ENCODE results near the gene ZNF629.

ZNF629 gene

GRCh38 chr16:30761928-30762902, 24.8 kb downstream of the ZNF629 start, which contains the start of the genes CFAP119 and RNF40:
Gene CFAP119 (minus strand): TSS chr16:30762062. CDS start chr16:30761748, 314 bp downstream.
Gene RNF40 (plus strand): TSS chr16:30762322. CDS start chr16:30762546, 224 bp downstream.
- CTCF ChIA-PET: interaction anchor here (0.7 kb wide), 1 partner anchor 176 kb away, joined by 3 read pairs; no protein-coding TSS in a partner anchor
- DNase-seq (ENCODE audit: extremely low spot score): peak; percentile 100
- POLR2A ChIA-PET: interaction anchor here (0.7 to 5.1 kb wide), 6 partner anchors 11 to 43 kb away, joined by 3 to 52 read pairs (median 5); partner anchors contain the start of gene PHKG2
- TF ChIP-seq HDGF (IDR thresholded peaks at IDR 0.05; ENCODE audit: borderline replicate concordance) (peak; percentile 60; the same call in 1 of the 2 replicates), CTBP1 (IDR thresholded peaks at IDR 0.05; ENCODE audit: borderline replicate concordance) (no peak), ELF4 (IDR thresholded peaks at IDR 0.05) (peak; percentile 35; the same call in 1 of the 2 replicates), PKNOX1 (IDR thresholded peaks at IDR 0.05) (peak; percentile 87)

- POLR2A ChIA-PET: interaction anchor here (0.7 to 4.1 kb wide), 5 partner anchors 11 to 44 kb away, joined by 3 to 52 read pairs (median 5); partner anchors contain the start of gene PHKG2
- peak; percentile 64 for DNase-seq (ENCODE audit: extremely low spot score)
- TF ChIP-seq NFRKB (IDR thresholded peaks at IDR 0.05) (no peak), SP1 (IDR thresholded peaks at IDR 0.05) (no peak), ELF4 (IDR thresholded peaks at IDR 0.05) (peak; percentile 21; the same call in 1 of the 2 replicates), CTBP1 (IDR thresholded peaks at IDR 0.05; ENCODE audit: borderline replicate concordance) (0 out of 2 replicates have a peak, but pooled peaks have one; percentile 29), BHLHE40 (IDR thresholded peaks at IDR 0.05; ENCODE audit: borderline replicate concordance) (no peak), LEF1 (IDR thresholded peaks at IDR 0.05; ENCODE audit: borderline replicate concordance) (no peak), ARNT (IDR thresholded peaks at IDR 0.05) (peak; percentile 64; the same call in 1 of the 2 replicates), TARDBP (IDR thresholded peaks at IDR 0.05) (no peak), PKNOX1 (IDR thresholded peaks at IDR 0.05) (no peak), FOXK2 (IDR thresholded peaks at IDR 0.05) (no peak), FOXM1 (IDR thresholded peaks at IDR 0.05; ENCODE audit: borderline replicate concordance) (no peak), L3MBTL2 (conservative IDR thresholded peaks at IDR 0.05) (peak; percentile 73), ZNF384 (IDR thresholded peaks at IDR 0.05) (no peak), FOXA1 (IDR thresholded peaks at IDR 0.05) (no peak), HDGF (IDR thresholded peaks at IDR 0.05; ENCODE audit: borderline replicate concordance) (no peak), SUZ12 (IDR thresholded peaks at IDR 0.05) (no peak)
- CTCF ChIA-PET: no interaction called here
Measured at GRCh38 chr16:30761427-30761927, 25.5 kb downstream of the ZNF629 start.

- no peak for DNase-seq (ENCODE audit: extremely low spot score)
- TF ChIP-seq FOXK2 (IDR thresholded peaks at IDR 0.05) (no peak), LEF1 (IDR thresholded peaks at IDR 0.05; ENCODE audit: borderline replicate concordance) (no peak), ARNT (IDR thresholded peaks at IDR 0.05) (no peak), SUZ12 (IDR thresholded peaks at IDR 0.05) (no peak), ZNF384 (IDR thresholded peaks at IDR 0.05) (no peak), CTBP1 (IDR thresholded peaks at IDR 0.05; ENCODE audit: borderline replicate concordance) (no peak), SP1 (IDR thresholded peaks at IDR 0.05) (no peak), FOXA1 (IDR thresholded peaks at IDR 0.05) (no peak), L3MBTL2 (conservative IDR thresholded peaks at IDR 0.05) (no peak), PKNOX1 (IDR thresholded peaks at IDR 0.05) (no peak), FOXM1 (IDR thresholded peaks at IDR 0.05; ENCODE audit: borderline replicate concordance) (no peak), HDGF (IDR thresholded peaks at IDR 0.05; ENCODE audit: borderline replicate concordance) (no peak), ELF4 (IDR thresholded peaks at IDR 0.05) (no peak), BHLHE40 (IDR thresholded peaks at IDR 0.05; ENCODE audit: borderline replicate concordance) (no peak), TARDBP (IDR thresholded peaks at IDR 0.05) (no peak), NFRKB (IDR thresholded peaks at IDR 0.05) (no peak)
- ChIA-PET POLR2A (interaction anchor here (0.7 to 4.1 kb wide), 11 partner anchors 8 to 45 kb away, joined by 3 to 52 read pairs (median 5); partner anchors contain the start of genes PHKG2 and ZNF629), CTCF (no interaction called here)
Measured at GRCh38 chr16:30760577-30761426, 26.2 kb downstream of the ZNF629 start.

- no peak for TF ChIP-seq PKNOX1 (IDR thresholded peaks at IDR 0.05)
- no peak for TF ChIP-seq ZNF384 (IDR thresholded peaks at IDR 0.05)
- no peak for TF ChIP-seq SP1 (IDR thresholded peaks at IDR 0.05)
- TF ChIP-seq TARDBP (IDR thresholded peaks at IDR 0.05): no peak
- TF ChIP-seq L3MBTL2 (conservative IDR thresholded peaks at IDR 0.05): no peak
- no peak for TF ChIP-seq FOXM1 (IDR thresholded peaks at IDR 0.05; ENCODE audit: borderline replicate concordance)
- no peak for TF ChIP-seq ARNT (IDR thresholded peaks at IDR 0.05)
- no peak for TF ChIP-seq FOXA1 (IDR thresholded peaks at IDR 0.05)
- TF ChIP-seq BHLHE40 (IDR thresholded peaks at IDR 0.05; ENCODE audit: borderline replicate concordance): no peak
- no peak for TF ChIP-seq CTBP1 (IDR thresholded peaks at IDR 0.05; ENCODE audit: borderline replicate concordance)
- TF ChIP-seq NFRKB (IDR thresholded peaks at IDR 0.05): no peak
- TF ChIP-seq FOXK2 (IDR thresholded peaks at IDR 0.05): no peak
- TF ChIP-seq LEF1 (IDR thresholded peaks at IDR 0.05; ENCODE audit: borderline replicate concordance): no peak
- no peak for TF ChIP-seq ELF4 (IDR thresholded peaks at IDR 0.05)
- TF ChIP-seq HDGF (IDR thresholded peaks at IDR 0.05; ENCODE audit: borderline replicate concordance): no peak
- TF ChIP-seq SUZ12 (IDR thresholded peaks at IDR 0.05): no peak
- no peak for DNase-seq (ENCODE audit: extremely low spot score)
- CTCF ChIA-PET: interaction anchor here (0.6 kb wide), 1 partner anchor 162 kb away, joined by 3 read pairs; no protein-coding TSS in a partner anchor
- POLR2A ChIA-PET: interaction anchor here (0.6 to 4.1 kb wide), 10 partner anchors 9 to 45 kb away, joined by 3 to 52 read pairs (median 5); partner anchors contain the start of genes PHKG2 and ZNF629
Measured at GRCh38 chr16:30760001-30760559, 26.9 kb downstream of the ZNF629 start.

Measured in HEK293T (cell line).